SK-N-DZ (cell line): Measurements from ENCODE around the gene GPRASP2.

ENCODE experiments used
- DNase-seq: peaks from one replicate; pipeline ENCODE4 v3.0.0-alpha.2; 2015; ENCODE audit warnings: low spot score
- small RNA-seq, 2 experiments: library from RNA; depleted of rRNA; stranded (forward); fragments of <200 nt; gene quantifications; one replicate each; pipeline ENCODE3, GENCODE V24; 2014

GPRASP2 gene

GRCh38 chrX:102744307-102744706 lies 32.1 kb downstream of the GPRASP2 start:
- DNase-seq, result no peak

GRCh38 chrX:102745513-102745856 lies 33.2 kb downstream of the GPRASP2 start:
- DNase-seq, result no peak

- DNase-seq, result no peak
These were observed 33.8 kb downstream of the GPRASP2 start for GRCh38 chrX:102745857-102746584.

GRCh38 chrX:102765217-102765616 lies 53.0 kb downstream of the GPRASP2 start:
- no peak for DNase-seq

- no peak for DNase-seq
These were observed 53.6 kb downstream of the GPRASP2 start for GRCh38 chrX:102765809-102766208.

- DNase-seq, result no peak
These were observed 55.0 kb downstream of the GPRASP2 start for GRCh38 chrX:102767287-102767686.

Small RNA genes lying within 50 kb of the gene (small RNA-seq; reads per million reads assigned to genes)
- 0 reads per million in 2 experiments for gene RNU6-589P
